Measurements from ENCODE around the gene ELK4.

- TF ChIP-seq SP1 (CRISPR knock-in tag; conservative IDR thresholded peaks at IDR 0.05) (0 out of 2 replicates have a peak, but pooled peaks have one; percentile 43), CTCF (IDR thresholded peaks at IDR 0.05) (peak; percentile 78), ATF1 (CRISPR knock-in tag; IDR thresholded peaks at IDR 0.05) (no peak), GABPB1 (CRISPR knock-in tag; IDR thresholded peaks at IDR 0.05) (no peak), E2F1 (CRISPR knock-in tag; IDR thresholded peaks at IDR 0.05) (no peak), SMAD3 (CRISPR knock-in tag; IDR thresholded peaks at IDR 0.05; ENCODE audit: borderline replicate concordance) (0 out of 2 replicates have a peak, but pooled peaks have one; percentile 66), ZNF138 (CRISPR knock-in tag; conservative IDR thresholded peaks at IDR 0.05) (no peak), ARID4B (CRISPR knock-in tag; IDR thresholded peaks at IDR 0.05; ENCODE audit: borderline replicate concordance) (no peak; the same call in 1 of the 2 replicates)
Observed at GRCh38 chr1:205591522-205592351, 40.1 kb downstream of the ELK4 start.

All from WTC11 (cell line).